Measurements from ENCODE around the gene CFAP54. TPM values are rescaled to one million over a fixed set of nuclear protein-coding genes. Genes with fewer than 3 reads are reported as not detected.

The CFAP54 gene
- total RNA-seq, 4 donors from 2014 or later, result 1.3 to 14.2 (median 6.2) TPM

DNA sequence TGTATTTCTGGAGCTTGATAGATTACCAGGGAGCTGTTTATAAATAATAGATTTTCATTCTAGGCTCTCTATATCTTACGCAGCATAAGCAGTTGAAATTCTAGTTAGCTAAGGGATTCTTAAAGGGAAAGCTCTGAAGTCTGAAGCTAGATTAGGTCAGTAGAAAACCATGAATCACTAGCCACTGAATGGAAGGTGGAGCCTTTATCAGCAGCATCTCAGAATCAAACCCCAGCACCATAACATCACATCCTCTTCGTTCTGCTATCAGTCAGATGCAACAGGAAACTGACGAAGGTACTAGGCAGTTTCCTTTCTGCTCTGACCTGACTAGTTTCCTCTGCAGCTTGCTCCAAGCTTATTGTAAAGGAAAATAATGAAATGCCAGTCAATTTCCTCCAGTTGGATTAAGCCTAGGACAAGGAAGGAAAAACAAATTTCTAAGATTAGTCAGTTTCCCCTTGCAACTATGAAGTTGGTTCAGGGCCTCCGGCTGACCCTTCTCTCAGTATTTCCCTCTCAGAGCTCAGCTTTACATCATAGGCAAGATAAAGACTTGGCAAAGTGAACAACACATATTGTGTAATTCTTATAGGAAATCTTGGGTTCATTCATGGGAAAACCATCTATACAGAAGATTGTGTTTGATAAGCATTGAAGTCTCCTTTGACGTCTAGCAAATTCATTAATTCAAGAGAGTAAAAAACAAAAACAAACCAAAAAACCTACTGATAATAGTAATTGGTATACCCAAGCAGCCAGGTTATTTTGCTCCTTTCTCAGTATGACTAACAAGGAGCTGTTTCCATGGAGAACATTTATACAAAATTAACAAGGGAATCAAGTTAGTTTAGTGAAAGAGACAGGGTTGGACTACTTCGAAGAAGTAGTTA, 43.4 kb upstream of the CFAP54 start:
- intact Hi-C loops (cut with DNase I; ENCODE audit: low total_unique reads), result no loop called here
- Histone ChIP-seq H3K9me3 (no peaks in the 10 kb centered on the region), H3K27ac (peak overlapping the region; percentile 57 to 83), H3K27me3 (no peaks in the 10 kb centered on the region), H3K4me1 (no peaks in the 10 kb centered on the region), H3K36me3 (no peaks in the 10 kb centered on the region), H3K4me3 (no peak overlapping the region)
- TF ChIP-seq, protein P1, sequence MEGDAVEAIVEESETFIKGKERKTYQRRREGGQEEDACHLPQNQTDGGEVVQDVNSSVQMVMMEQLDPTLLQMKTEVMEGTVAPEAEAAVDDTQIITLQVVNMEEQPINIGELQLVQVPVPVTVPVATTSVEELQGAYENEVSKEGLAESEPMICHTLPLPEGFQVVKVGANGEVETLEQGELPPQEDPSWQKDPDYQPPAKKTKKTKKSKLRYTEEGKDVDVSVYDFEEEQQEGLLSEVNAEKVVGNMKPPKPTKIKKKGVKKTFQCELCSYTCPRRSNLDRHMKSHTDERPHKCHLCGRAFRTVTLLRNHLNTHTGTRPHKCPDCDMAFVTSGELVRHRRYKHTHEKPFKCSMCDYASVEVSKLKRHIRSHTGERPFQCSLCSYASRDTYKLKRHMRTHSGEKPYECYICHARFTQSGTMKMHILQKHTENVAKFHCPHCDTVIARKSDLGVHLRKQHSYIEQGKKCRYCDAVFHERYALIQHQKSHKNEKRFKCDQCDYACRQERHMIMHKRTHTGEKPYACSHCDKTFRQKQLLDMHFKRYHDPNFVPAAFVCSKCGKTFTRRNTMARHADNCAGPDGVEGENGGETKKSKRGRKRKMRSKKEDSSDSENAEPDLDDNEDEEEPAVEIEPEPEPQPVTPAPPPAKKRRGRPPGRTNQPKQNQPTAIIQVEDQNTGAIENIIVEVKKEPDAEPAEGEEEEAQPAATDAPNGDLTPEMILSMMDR (IDR thresholded peaks at IDR 0.05), result no peak
- no peak for TF ChIP-seq POLR2A (IDR thresholded peaks at IDR 0.05)
- peak in 1 of 2 donors; percentile 36 for DNase-seq

DNA sequence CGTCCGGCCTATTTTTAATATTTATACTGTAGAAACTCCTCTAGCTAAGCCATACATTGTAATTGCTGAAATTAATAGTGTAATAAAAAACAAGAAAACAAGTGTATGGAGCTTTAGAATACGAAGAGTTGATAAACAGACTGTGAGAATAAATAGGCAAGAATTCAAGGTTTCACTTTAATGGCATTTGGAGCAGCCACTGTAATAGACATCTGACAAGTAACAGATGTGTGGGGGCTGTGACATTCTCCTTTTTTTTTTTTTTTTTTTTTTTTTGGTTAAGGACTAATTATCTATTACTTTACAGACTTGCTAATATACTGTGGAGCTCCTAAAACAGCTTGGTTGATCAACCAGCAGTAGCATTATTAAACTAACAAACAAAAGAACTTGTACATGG, 42.1 kb upstream of the CFAP54 start:
- TF ChIP-seq, protein P1 (IDR thresholded peaks at IDR 0.05), result no peak
- TF ChIP-seq POLR2A (IDR thresholded peaks at IDR 0.05), result no peak
- DNase-seq, result no peak
- intact Hi-C loops (cut with DNase I; ENCODE audit: low total_unique reads), result no loop called here
- Histone ChIP-seq H3K27ac (peak overlapping the region in 1 of 2 donors; percentile 83), H3K27me3 (no peaks in the 10 kb centered on the region), H3K36me3 (no peaks in the 10 kb centered on the region), H3K4me3 (no peak overlapping the region), H3K9me3 (no peaks in the 10 kb centered on the region), H3K4me1 (no peaks in the 10 kb centered on the region)

- no peak for DNase-seq
- Histone ChIP-seq H3K4me1 (no peaks in the 10 kb centered on the region), H3K27ac (no peak overlapping the region), H3K36me3 (no peaks in the 10 kb centered on the region), H3K9me3 (no peaks in the 10 kb centered on the region), H3K27me3 (no peaks in the 10 kb centered on the region), H3K4me3 (no peak overlapping the region)
- TF ChIP-seq POLR2A (IDR thresholded peaks at IDR 0.05), result no peak
- intact Hi-C loops (cut with DNase I; ENCODE audit: low total_unique reads), result no loop called here
Observed at GRCh38 chr12:96448300-96448699, 41.1 kb upstream of the CFAP54 start.

GRCh38 chr12:96452261-96452922, 37.0 kb upstream of the CFAP54 start:
- Histone ChIP-seq H3K27me3 (no peaks in the 10 kb centered on the region), H3K4me1 (no peaks in the 10 kb centered on the region), H3K9me3 (no peaks in the 10 kb centered on the region), H3K4me3 (no peak overlapping the region), H3K36me3 (no peaks in the 10 kb centered on the region), H3K27ac (no peak overlapping the region)
- DNase-seq, result no peak
- TF ChIP-seq, protein P1 (IDR thresholded peaks at IDR 0.05), result no peak
- no peak for TF ChIP-seq POLR2A (IDR thresholded peaks at IDR 0.05)
- intact Hi-C loops (cut with DNase I; ENCODE audit: low total_unique reads), result no loop called here

- intact Hi-C loops (cut with DNase I; ENCODE audit: low total_unique reads), result no loop called here
Observed at GRCh38 chr12:96454396-96454795, 35.0 kb upstream of the CFAP54 start.

More at GRCh38 chr12:96454396-96454795, 35.0 kb upstream of the CFAP54 start:
- DNase-seq, result no peak
- Histone ChIP-seq H3K4me3 (no peak overlapping the region), H3K36me3 (no peaks in the 10 kb centered on the region), H3K27me3 (no peaks in the 10 kb centered on the region), H3K4me1 (no peaks in the 10 kb centered on the region), H3K9me3 (no peaks in the 10 kb centered on the region), H3K27ac (no peak overlapping the region)
- TF ChIP-seq, protein P1 (IDR thresholded peaks at IDR 0.05), result no peak
- no peak for TF ChIP-seq POLR2A (IDR thresholded peaks at IDR 0.05)

Data from uterus (tissue), 4 donors.